Astrocyte (in vitro differentiated cells and primary cell): ENCODE results near the gene CAV1. TPM values are rescaled to one million over a fixed set of nuclear protein-coding genes. Genes with fewer than 3 reads are reported as not detected.

Source experiments
- DNase-seq: peaks from one replicate; pipeline ENCODE4 v3.0.0-alpha.2; 2010; ENCODE audit warnings: low read depth
- FAIRE-seq: peaks from 2 replicates; lab custom pipeline; 2011; peaks lifted over from hg19 to GRCh38; lab: Jason Lieb, UNC
- H2AFZ ChIP-seq: 2 replicates; pipeline ENCODE4 v1.6.0; 2012; ENCODE audit warnings: low read depth, low read length, inconsistent platforms
- H3K27ac ChIP-seq: 2 replicates; pipeline ENCODE4 v1.5.1; 2011; ENCODE audit warnings: low read depth, low read length, inconsistent platforms
- H3K27me3 ChIP-seq: 2 replicates; pipeline ENCODE4 v1.6.0; 2011; ENCODE audit warnings: low read length, inconsistent platforms; ENCODE audit not compliant: insufficient read depth
- H3K36me3 ChIP-seq: 2 replicates; pipeline ENCODE4 v1.5.1; 2011; ENCODE audit warnings: low read length, inconsistent platforms; ENCODE audit not compliant: insufficient read depth
- H3K4me1 ChIP-seq: 2 replicates; pipeline ENCODE4 v1.5.1; 2011; ENCODE audit warnings: low read length, inconsistent platforms; ENCODE audit not compliant: insufficient read depth
- H3K4me2 ChIP-seq: 2 replicates; pipeline ENCODE4 v1.6.0; 2012; ENCODE audit warnings: low read length, inconsistent platforms
- H3K4me3 ChIP-seq: 2 replicates; pipeline ENCODE4 v1.5.1; 2011; ENCODE audit warnings: low read depth, mild to moderate bottlenecking, low read length, inconsistent platforms; ENCODE audit not compliant: insufficient read depth
- H3K79me2 ChIP-seq: 2 replicates; pipeline ENCODE4 v1.6.0; 2012; ENCODE audit warnings: mild to moderate bottlenecking, low read length, inconsistent platforms; ENCODE audit not compliant: insufficient read depth
- H3K9ac ChIP-seq: 2 replicates; pipeline ENCODE4 v1.6.0; 2012; ENCODE audit warnings: mild to moderate bottlenecking, low read length, inconsistent platforms
- H3K9me3 ChIP-seq: 2 replicates; pipeline ENCODE4 v1.5.1; 2012; ENCODE audit warnings: low read depth, mild to moderate bottlenecking, low read length, inconsistent platforms; ENCODE audit not compliant: insufficient read depth
- H4K20me1 ChIP-seq: 2 replicates; pipeline ENCODE4 v1.6.0; 2012; ENCODE audit warnings: low read length, inconsistent platforms; ENCODE audit not compliant: insufficient read depth
- H3K27ac Mint-ChIP-seq: one replicate; pipeline ENCODE4 v1.8.0; 2021; ENCODE audit warnings: mild to moderate bottlenecking, mixed read lengths; ENCODE audit not compliant: unreplicated experiment
- H3K27me3 Mint-ChIP-seq: one replicate; pipeline ENCODE4 v1.8.0; 2021; ENCODE audit warnings: low read depth, mixed read lengths; ENCODE audit not compliant: unreplicated experiment
- H3K36me3 Mint-ChIP-seq: one replicate; pipeline ENCODE4 v1.8.0; 2021; ENCODE audit warnings: low read depth, mixed read lengths; ENCODE audit not compliant: unreplicated experiment
- H3K4me1 Mint-ChIP-seq: one replicate; pipeline ENCODE4 v1.8.0; 2021; ENCODE audit warnings: low read depth, mixed read lengths; ENCODE audit not compliant: unreplicated experiment
- H3K4me3 Mint-ChIP-seq: one replicate; pipeline ENCODE4 v1.8.0; 2021; ENCODE audit warnings: mild to moderate bottlenecking, moderate library complexity, mixed read lengths; ENCODE audit not compliant: unreplicated experiment
- H3K9me3 Mint-ChIP-seq: one replicate; pipeline ENCODE4 v1.8.0; 2021; ENCODE audit warnings: mild to moderate bottlenecking, mixed read lengths; ENCODE audit not compliant: unreplicated experiment
- CTCF ChIP-seq: IDR thresholded peaks from 2 replicates; pipeline ENCODE4 v1.5.1; 2011; ENCODE audit warnings: low read depth, mild to moderate bottlenecking, inconsistent platforms, low read length, moderate library complexity; ENCODE audit not compliant: insufficient read depth
- EZH2 ChIP-seq: IDR thresholded peaks from 2 replicates; pipeline ENCODE4 v1.6.1; 2012; ENCODE audit warnings: mild to moderate bottlenecking, low read length, inconsistent platforms; ENCODE audit not compliant: insufficient read depth
- total RNA-seq: library from RNA; stranded (reverse); gene quantifications from 2 replicates; pipeline ENCODE4 v1.2.1, GENCODE V29; 2021

The CAV1 gene
- total RNA-seq, 1 donor from 2014 or later: 472 TPM

- peaks cover 23% of the 10 kb centered on the region for H4K20me1 ChIP-seq
- peaks cover 15% of the 10 kb centered on the region for H3K36me3 Mint-ChIP-seq
- H3K4me3 ChIP-seq: peak overlapping the region; percentile 20
- peaks cover 50% of the 10 kb centered on the region for H3K4me1 Mint-ChIP-seq
- H3K4me3 Mint-ChIP-seq: peak overlapping the region; percentile 96
- H2AFZ ChIP-seq: no peak overlapping the region
- no peak for DNase-seq
- no peaks in the 10 kb centered on the region for H3K9me3 ChIP-seq
- H3K4me2 ChIP-seq: peak overlapping the region; percentile 76
- peaks cover 33% of the 10 kb centered on the region for H3K4me1 ChIP-seq
- H3K27ac ChIP-seq: no peak overlapping the region
- H3K27me3 ChIP-seq: no peaks in the 10 kb centered on the region
- H3K9ac ChIP-seq: peak overlapping the region; percentile 1
- peak overlapping the region; percentile 6 for H3K27ac Mint-ChIP-seq
- peaks cover 42% of the 10 kb centered on the region for H3K36me3 ChIP-seq
- H3K9me3 Mint-ChIP-seq: no peaks in the 10 kb centered on the region
- FAIRE-seq: no peak
- H3K79me2 ChIP-seq: peaks cover 93% of the 10 kb centered on the region
- TF ChIP-seq CTCF (no peak), EZH2 (no peak)
- H3K27me3 Mint-ChIP-seq: no peaks in the 10 kb centered on the region
Observed at GRCh38 chr7:116530107-116530820, 5.4 kb downstream of the CAV1 start.

GRCh38 chr7:116532102-116532688, 7.4 kb downstream of the CAV1 start:
- H3K79me2 ChIP-seq: peaks cover 91% of the 10 kb centered on the region
- no peak overlapping the region for H3K9ac ChIP-seq
- peaks cover 36% of the 10 kb centered on the region for H4K20me1 ChIP-seq

More at GRCh38 chr7:116532102-116532688, 7.4 kb downstream of the CAV1 start:
- Histone ChIP-seq H3K4me2 (peak overlapping the region; percentile 28), H3K27me3 (no peaks in the 10 kb centered on the region), H3K9me3 (no peaks in the 10 kb centered on the region), H3K36me3 (peaks cover 54% of the 10 kb centered on the region), H3K4me3 (no peak overlapping the region), H3K27ac (no peak overlapping the region), H3K4me1 (peaks cover 32% of the 10 kb centered on the region), H2AFZ (no peak overlapping the region)
- no peaks in the 10 kb centered on the region for H3K27me3 Mint-ChIP-seq
- H3K4me3 Mint-ChIP-seq: no peak overlapping the region
- no peaks in the 10 kb centered on the region for H3K9me3 Mint-ChIP-seq
- DNase-seq (no peak), FAIRE-seq (no peak)
- no peak for TF ChIP-seq EZH2
- TF ChIP-seq CTCF: no peak
- no peak overlapping the region for H3K27ac Mint-ChIP-seq
- H3K36me3 Mint-ChIP-seq: peaks cover 20% of the 10 kb centered on the region
- H3K4me1 Mint-ChIP-seq: peaks cover 47% of the 10 kb centered on the region
